Stimulated activated CD4-positive, alpha-beta T cell treated with anti-CD3 and anti-CD28 coated beads, Interleukin-15, amount 100 ng/mL, for 1 hour (primary cell): Measurements from ENCODE around the gene MORN5.

Experiments
- DNase-seq, 2 donors: peaks; one replicate each; pipeline ENCODE4 v3.0.0-alpha.2; 2020; ENCODE audit warnings: low read depth in 1 of 2, low spot score in 1 of 2

MORN5 gene

DNA sequence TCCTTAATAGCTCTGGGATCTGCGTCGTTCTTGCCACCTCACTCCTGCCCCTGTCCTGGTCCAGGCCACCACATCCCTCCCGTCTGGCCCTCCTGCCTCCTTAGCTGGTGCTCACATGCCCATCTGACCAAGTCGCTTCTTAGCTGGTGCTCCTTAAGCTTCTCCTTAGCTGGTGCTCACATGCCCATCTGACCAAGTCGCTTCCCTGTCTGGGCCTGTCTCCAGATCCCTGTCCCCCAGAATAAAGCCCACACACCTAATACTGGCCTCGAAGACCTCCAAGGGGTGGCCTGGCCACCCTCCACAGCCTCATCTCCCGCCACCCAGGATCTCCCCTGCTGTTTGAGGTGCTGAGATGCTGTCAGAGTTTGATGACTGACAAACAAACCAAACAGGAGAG is 35.2 kb upstream of the MORN5 start:
- DNase-seq: no peak

DNA sequence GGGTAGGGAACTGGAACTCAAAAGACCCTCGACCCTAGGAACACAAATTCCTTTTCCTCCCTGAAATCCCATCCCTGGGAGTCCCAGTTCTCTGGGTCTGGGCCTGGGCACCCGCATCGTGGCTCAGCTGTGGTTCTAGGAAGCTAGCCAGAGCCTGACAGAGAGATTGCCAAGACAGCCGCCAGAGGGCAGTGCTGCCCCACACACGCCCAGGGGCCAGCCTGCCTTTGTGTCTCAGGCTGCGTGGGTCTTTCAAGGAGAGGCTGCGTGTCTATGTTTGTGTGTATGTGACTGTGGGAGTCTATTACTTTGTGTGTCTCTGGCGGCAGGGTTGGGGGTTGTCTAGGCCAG is 34.6 kb upstream of the MORN5 start:
- DNase-seq: peak; percentile 62 to 70

DNA sequence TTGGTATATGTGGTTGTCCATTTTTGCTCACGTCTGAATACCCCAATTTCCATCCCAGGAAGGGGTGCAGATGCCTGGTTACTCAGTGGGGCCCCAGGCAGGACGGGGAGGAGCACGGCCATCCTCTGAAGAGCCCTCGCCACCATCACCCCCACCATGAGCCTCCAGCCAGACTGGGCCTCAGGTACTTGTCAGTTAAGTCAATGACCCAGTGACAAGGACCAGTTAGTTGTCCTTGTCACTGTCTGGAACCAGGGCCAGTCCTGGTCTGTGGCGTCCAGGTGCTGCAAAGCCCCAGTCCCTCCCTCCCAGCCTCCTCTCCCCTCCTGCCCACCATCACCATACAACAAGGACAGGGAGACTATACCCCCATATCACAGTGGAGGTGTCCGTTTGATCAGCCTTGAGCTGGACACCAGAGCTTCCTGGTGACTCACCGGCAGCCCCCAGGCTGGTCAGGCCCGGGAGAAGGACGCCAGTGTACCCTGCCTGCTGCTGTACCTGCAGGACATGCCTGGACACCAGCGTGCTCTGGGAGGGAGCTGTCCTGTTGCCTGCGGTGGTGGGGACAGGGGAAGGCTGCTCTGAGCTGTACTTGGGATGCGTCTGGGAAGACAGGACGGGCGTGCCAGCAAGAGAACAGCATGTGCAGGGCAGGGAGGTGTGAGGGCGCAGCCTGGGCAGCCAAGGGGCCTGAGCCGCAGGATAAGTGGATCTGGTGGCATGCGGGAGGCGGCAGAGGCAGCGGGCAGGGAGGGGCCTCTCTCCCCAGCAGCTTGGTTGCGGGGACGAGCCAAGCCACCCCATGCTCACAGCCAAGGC is 34.0 kb upstream of the MORN5 start:
- no peak for DNase-seq

DNA sequence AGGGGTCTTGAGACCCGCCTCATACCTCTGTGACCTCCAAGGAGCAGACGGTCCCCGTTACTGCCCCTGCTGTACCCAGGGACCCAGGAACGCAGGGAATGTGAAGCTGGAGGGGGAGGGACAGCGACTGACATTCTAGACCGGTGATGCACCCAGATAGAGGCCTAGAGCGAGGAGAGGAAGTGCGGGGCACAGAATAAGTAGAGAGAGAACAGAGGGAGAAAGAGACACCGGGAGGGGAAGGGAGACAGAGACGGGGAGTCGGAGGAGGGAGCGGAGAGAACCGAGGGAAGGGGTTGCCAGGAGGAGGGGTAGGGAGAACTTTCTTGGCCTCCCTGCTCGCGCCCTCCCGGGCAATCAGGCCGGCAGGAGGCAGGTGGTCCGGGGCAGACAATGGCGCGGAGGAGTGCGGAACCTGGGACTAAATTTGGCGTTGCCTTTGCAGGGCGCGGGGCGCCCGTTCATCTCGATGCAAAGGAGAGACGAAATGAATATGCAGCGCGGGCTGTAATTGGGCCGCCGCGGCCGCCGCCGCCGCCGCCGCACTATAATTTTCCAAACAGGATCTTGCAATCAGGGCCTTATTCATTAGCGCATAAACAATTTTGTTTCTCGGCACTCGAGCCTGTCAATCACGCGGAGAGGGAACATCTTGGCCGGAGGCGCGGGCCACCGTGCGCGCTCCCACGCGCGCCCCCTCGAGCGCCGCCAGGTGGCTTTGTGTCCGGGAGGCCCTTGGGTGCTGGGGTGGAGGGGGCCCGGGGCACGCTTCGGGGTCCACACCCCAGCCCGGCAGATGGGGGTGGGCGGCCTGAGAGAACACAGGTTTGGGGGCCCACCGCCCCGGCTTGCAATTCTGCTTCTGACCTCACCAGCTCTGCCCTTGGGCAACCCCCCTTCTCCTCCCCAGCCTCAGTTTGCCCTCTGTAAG is 33.1 kb upstream of the MORN5 start:
- DNase-seq: no peak

GRCh38 chr9:122127396-122127798 is 32.3 kb upstream of the MORN5 start:
- no peak for DNase-seq

- DNase-seq: no peak
These were observed 31.4 kb upstream of the MORN5 start for GRCh38 chr9:122128007-122128968.

GRCh38 chr9:122128969-122129343 is 30.8 kb upstream of the MORN5 start:
- no peak for DNase-seq

- DNase-seq: no peak
These were observed 29.7 kb upstream of the MORN5 start for GRCh38 chr9:122129969-122130368.

GRCh38 chr9:122130837-122131236 is 28.9 kb upstream of the MORN5 start:
- no peak for DNase-seq

DNA sequence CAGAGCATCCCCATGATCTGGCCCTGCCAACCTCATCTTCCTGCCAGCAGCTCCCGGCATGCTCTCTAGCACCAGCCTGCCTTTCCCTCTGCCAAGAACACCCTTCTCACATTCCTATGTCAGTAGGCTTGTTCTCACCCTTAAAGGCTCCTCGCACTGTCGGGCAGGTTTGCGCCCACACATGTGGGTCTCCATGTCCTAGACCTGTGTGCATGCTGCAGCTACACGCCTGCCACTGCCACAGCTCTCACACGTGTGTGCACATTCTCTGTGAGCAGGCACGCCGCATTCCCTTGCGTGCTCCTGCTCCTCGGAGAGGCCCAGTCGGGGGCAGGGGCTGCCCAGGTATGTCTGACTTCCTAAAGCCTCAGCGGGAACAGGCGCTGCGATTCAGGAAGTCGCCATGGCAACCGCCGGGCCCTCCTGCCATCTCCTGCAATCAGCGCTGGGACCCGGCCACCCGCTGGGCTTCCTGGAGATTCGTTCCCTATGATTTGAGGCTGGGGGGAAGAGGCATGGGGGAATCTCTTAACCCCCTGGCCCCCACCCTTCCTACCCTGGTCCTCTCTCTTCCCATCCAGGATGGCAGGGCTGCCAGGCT is 28.2 kb upstream of the MORN5 start:
- no peak for DNase-seq

- no peak for DNase-seq
These were observed 27.2 kb upstream of the MORN5 start for GRCh38 chr9:122132539-122132938.

DNA sequence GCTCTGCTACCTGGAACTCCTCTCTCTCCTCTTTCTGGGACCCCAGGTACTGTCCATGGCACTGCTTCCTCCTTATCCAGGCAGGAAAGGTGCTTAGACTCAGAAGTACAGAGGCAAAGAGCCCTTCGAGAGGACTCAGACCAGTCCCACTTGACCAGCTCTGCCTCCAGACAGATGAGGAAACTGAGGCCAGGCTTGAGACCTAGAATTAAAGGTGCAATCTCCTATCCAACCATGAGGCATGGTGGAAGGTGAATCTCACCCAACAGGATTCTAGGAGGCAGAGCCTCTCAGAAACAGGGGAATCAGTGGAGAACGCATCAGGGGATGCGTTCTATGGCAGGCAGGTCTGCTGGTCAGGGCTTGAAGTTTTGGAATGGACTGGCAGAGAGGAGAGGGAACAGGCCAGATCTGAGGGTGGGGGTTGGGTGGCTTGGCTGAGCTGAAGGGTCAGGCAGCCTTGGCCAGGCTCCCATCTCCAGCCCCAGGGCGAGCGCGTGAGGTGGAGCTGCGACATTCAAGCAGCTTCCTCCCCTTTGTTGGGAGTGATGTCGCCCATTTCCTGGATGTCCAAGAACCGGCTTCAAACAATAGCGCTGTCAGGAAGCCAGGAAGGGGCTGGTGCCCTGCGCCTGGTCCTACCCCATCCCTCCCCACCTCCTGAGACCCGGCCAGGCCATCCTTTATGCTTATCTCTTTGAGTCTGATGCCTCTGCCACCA is 26.3 kb upstream of the MORN5 start:
- no peak for DNase-seq

DNA sequence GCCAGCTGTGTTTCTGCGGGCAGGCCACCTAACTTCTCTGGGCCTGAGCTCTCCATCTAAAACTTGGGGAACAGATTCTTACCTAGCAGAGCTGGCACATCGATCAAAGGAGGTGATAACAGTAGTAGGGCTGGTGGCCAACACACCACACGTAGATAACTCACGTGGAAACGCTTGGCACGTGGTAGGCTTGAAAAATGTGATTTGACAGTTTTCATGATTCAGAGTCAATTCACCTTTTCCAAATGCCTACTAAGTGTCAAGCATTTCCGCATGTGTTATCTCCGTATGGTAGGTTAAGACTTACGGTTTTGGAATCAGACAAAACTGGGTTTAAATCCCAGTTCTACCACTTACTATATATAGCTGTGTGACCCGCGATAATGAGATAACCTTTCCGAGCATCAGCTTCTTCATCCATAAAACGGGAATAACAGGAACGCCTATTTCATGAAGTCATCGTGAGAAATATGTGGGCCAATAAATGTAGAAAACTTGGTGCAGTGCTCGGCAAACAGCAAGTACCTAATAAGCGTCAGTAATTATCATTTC is 25.6 kb upstream of the MORN5 start:
- DNase-seq: no peak

GRCh38 chr9:122134822-122135528 is 24.7 kb upstream of the MORN5 start:
- no peak for DNase-seq

DNA sequence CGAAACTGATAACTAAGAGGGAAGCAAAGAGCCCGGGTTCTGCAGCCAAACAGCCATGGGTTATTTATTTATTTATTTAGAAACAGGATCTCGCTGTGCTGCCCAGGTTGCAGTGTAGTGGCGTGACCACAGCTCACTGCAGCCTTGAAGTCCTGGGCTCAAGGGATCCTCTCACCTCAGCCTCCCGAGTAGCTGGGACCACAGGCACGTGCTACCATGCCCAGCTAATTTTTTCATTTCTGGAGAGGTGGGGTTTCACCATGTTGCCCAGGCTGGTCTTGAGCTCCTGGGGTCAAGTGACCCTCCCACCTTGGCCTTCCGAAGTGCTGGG is 24.2 kb upstream of the MORN5 start:
- DNase-seq: no peak

- no peak for DNase-seq
These were observed 21.0 kb upstream of the MORN5 start for GRCh38 chr9:122138560-122139268.

- DNase-seq: no peak
These were observed 19.1 kb upstream of the MORN5 start for GRCh38 chr9:122140368-122141193.

DNA sequence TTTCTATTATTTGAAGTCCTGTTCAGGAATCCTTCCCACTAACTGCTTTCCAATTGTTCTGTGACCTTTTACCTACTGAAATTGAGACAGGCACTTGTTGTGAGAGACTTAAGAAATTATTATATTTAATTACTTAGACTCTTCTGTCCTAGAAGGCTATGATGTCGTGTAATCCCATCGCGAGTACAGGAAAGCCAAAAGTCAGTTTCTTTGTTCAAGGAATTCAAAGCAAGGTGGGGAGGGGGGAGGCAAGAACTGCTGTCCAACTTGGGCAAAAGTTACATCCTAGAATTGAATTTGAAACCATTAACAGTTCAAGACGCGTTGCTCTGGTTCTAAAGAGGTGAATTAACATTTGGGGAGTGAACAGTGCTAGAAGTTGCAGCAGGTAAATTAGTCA is 18.0 kb upstream of the MORN5 start:
- DNase-seq: no peak
